ENCODE measurements around the gene SART1.
"Not testable (repeated sequence)": the region's sequence is repeated elsewhere in the genome, so short reads cannot be mapped to it uniquely, and the experiment has no call there.

SART1 gene

DNA sequence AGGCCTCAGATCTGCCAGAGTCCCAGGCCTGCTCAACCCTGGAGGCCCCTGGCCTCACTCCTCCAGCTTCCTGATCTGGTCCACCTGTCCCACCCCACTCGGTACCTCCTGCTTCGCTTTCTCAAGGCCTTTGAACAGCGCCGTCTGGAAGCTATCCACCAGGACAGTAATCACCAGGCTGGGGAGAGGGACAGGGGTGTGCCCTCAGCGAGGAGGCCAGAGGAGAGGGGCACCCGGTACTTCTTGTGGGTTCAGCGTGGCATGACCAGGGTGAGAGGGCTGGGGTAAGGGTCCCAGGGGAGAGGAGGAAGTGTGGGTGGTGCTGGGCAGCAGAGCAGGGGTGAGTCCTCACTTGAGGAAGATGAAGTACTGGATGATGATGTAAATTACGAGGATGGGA is 58.7 kb downstream of the SART1 start:
- DNase-seq: no peak

DNA sequence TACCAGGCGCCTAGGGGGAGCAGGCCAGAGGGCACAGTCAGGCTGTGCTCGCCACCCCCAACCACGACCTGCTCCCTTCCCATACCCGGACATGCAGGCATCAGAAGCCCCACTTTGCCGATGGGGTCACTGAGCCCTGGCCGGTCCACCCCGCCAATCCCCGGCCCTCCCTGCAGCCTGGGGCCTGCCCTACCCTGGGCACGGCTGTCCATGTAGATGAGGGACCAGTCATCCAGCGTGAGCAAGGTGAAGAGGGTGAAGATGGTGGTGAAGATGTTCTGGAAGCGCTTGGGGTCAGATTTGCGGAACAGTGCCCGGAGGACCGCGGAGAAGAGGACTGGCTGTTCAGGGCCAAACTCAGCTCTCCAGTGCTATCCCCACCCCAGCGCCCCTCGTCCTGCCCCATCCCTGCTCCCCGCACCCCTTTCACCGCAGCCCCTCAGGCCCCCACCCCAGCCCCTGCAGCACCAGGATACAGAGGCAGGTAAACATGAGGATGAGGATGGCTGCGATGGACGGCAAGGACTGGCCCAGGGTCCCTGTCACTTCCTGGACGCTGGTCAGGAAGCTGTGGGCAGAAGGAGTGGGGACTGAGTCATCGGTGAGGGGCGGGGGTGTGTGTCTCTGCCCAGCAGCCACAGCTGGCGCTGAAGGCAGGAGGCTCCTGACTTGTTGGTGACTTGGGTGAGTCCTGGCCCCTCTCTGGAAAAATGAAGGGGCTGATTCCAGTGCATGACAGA is 59.3 kb downstream of the SART1 start:
- no peak for DNase-seq

DNA sequence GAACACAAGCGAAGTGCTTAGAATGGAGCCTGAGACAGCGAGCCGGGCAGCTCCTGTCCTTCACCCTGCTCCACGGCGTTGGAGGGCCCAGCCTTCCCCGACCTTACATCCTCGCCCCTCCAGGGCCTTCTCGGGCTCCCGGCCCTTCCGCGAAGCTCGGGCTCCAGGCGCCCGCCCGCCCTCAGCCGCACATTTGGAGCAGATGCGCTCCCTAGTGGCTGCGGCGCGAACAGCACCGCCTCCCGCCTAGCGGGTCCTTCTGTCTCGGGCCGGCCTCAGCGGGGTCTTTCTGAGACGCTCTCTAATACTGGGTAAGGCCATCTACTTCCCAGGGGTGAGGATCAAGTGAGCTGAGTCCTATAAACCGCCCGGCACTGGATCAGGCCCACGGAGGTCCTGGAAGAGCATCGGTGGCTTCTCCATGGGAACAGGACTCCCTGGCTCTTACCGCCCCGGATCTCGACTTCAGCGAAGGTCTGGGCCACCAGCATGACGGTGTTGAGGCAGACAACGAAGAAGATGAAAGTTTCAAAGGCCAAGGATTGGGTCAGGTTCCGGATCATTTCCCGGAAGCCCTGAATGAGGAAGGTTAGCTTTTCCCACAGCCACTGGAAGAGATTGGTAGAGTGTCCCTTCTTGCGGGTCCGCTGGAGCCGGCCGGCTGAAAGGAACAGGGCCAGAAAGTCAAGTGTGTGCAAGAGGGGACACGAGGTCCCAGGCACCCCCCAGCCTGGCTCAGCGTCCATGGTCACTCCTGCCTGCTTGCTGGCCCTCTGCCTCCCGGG is 61.1 kb downstream of the SART1 start:
- no peak for DNase-seq

DNA sequence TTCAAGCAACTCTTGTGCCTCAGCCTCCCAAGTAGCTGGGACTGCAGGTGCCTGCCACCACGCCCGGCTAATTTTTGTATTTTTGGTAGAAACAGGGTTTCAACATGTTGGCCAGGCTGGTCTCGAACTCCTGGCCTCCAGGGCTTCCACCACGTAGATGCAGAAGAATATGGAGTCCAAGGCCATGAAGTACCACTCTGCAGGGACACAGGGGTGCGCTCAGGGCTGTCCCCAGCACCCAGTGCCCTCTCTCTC is 61.6 kb downstream of the SART1 start:
- DNase-seq: not testable (repeated sequence)

DNA sequence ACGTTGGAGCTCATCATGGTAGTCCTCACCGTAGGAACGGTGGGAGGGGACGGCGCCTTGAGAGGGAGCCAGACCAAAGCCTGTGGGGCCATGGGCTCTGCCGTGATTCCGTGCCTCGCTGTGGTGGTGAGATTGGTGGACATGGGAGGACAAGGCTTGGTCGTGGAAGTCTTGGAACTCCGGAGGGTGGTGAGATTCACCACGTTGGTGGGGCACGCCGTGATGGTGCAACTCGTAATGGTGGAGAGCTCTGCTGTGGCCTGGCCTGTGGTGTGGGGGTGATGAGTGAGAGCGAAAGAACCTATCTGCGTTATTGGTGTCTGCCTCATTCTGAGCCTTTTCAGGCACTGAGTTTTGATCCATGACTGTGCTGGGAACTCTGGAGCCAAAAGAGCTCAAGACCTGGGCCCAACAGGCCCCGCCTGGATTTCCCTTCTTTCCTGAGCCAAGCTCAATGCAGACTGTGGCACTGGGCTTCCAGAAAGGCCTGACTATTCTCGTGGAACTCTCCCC is 64.5 kb downstream of the SART1 start, which contains the start of gene CATSPER1:
Gene CATSPER1 (minus strand): TSS at position 463 of the 513 bp plus-strand sequence. CDS start 100 bp downstream, at position 363.
- no peak for DNase-seq

Data from GF-D8 (cell line).